ENCODE results near the gene PPM1L. TPM values are rescaled to one million over a fixed set of nuclear protein-coding genes. Genes with fewer than 3 reads are reported as not detected.

Gene PPM1L
- total RNA-seq, 2 donors from 2014 or later, result 13.3 to 25.3 TPM

- no peak overlapping the region for H3K4me3 ChIP-seq
- peaks cover 0 to 6% of the 10 kb centered on the region in 2 donors for H3K4me1 ChIP-seq (ENCODE audit: control insufficient read depth in 1 of 2, low read depth in 2 of 2)
- no peak overlapping the region for H3K27ac ChIP-seq
- ATAC-seq (ENCODE audit: insufficient number of reproducible peaks, low FRiP score, low read depth) (no peak), DNase-seq (ENCODE audit: low spot score) (no peak)
- H3K36me3 ChIP-seq, result no peaks in the 10 kb centered on the region
- H3K9me3 ChIP-seq, result no peaks in the 10 kb centered on the region
- TF ChIP-seq CTCF (IDR thresholded peaks at IDR 0.05), result peak; percentile 79
- H3K27me3 ChIP-seq (replicated peaks; ENCODE audit: insufficient read depth), result no peaks in the 10 kb centered on the region
These were observed 165.1 kb downstream of the PPM1L start for GRCh38 chr3:160921020-160921635.

GRCh38 chr3:160924776-160925175 is 168.7 kb downstream of the PPM1L start:
- H3K36me3 ChIP-seq, result no peaks in the 10 kb centered on the region
- ATAC-seq (ENCODE audit: insufficient number of reproducible peaks, low FRiP score, low read depth) (no peak), DNase-seq (ENCODE audit: low spot score) (no peak)
- H3K27me3 ChIP-seq (replicated peaks; ENCODE audit: insufficient read depth), result no peaks in the 10 kb centered on the region
- H3K4me1 ChIP-seq (ENCODE audit: control insufficient read depth in 1 of 2, low read depth in 2 of 2), result peaks cover 0 to 6% of the 10 kb centered on the region in 2 donors
- no peak for TF ChIP-seq CTCF (IDR thresholded peaks at IDR 0.05)
- H3K9me3 ChIP-seq, result no peaks in the 10 kb centered on the region
- no peak overlapping the region for H3K27ac ChIP-seq
- H3K4me3 ChIP-seq, result no peak overlapping the region

- Histone ChIP-seq H3K27ac (no peak overlapping the region), H3K27me3 (replicated peaks; ENCODE audit: insufficient read depth) (no peaks in the 10 kb centered on the region), H3K4me1 (ENCODE audit: control insufficient read depth in 1 of 2, low read depth in 2 of 2) (peaks cover 0 to 6% of the 10 kb centered on the region in 2 donors), H3K4me3 (no peak overlapping the region), H3K9me3 (no peaks in the 10 kb centered on the region), H3K36me3 (no peaks in the 10 kb centered on the region)
- no peak for TF ChIP-seq CTCF (IDR thresholded peaks at IDR 0.05)
- no peak for ATAC-seq (ENCODE audit: insufficient number of reproducible peaks, low FRiP score, low read depth)
- DNase-seq (ENCODE audit: low spot score), result no peak
These were observed 171.6 kb downstream of the PPM1L start for GRCh38 chr3:160927620-160928019.

GRCh38 chr3:160928183-160928726 is 172.2 kb downstream of the PPM1L start:
- no peak overlapping the region for H3K27ac ChIP-seq
- no peaks in the 10 kb centered on the region for H3K27me3 ChIP-seq (replicated peaks; ENCODE audit: insufficient read depth)
- ATAC-seq (ENCODE audit: insufficient number of reproducible peaks, low FRiP score, low read depth), result no peak
- no peaks in the 10 kb centered on the region for H3K9me3 ChIP-seq
- TF ChIP-seq CTCF (IDR thresholded peaks at IDR 0.05), result no peak
- peaks cover 0 to 6% of the 10 kb centered on the region in 2 donors for H3K4me1 ChIP-seq (ENCODE audit: control insufficient read depth in 1 of 2, low read depth in 2 of 2)
- H3K4me3 ChIP-seq, result no peak overlapping the region
- DNase-seq (ENCODE audit: low spot score), result no peak
- no peaks in the 10 kb centered on the region for H3K36me3 ChIP-seq

- ATAC-seq (ENCODE audit: insufficient number of reproducible peaks, low FRiP score, low read depth) (no peak), DNase-seq (ENCODE audit: low spot score) (no peak)
- H3K4me3 ChIP-seq, result no peak overlapping the region
- no peaks in the 10 kb centered on the region for H3K27me3 ChIP-seq (replicated peaks; ENCODE audit: insufficient read depth)
- no peak for TF ChIP-seq CTCF (IDR thresholded peaks at IDR 0.05)
- no peaks in the 10 kb centered on the region for H3K9me3 ChIP-seq
- H3K27ac ChIP-seq, result no peak overlapping the region
- H3K36me3 ChIP-seq, result no peaks in the 10 kb centered on the region
- peaks cover 0 to 4% of the 10 kb centered on the region in 2 donors for H3K4me1 ChIP-seq (ENCODE audit: control insufficient read depth in 1 of 2, low read depth in 2 of 2)
These were observed 173.6 kb downstream of the PPM1L start for GRCh38 chr3:160929595-160929994.

Data from thoracic aorta (tissue), 2 donors.